ENCODE data around the gene PKD1L1. TPM values are rescaled to one million over a fixed set of nuclear protein-coding genes. Genes with fewer than 3 reads are reported as not detected.

Gene PKD1L1
- total RNA-seq, 2 experiments from 2014 or later: 0.08 TPM

GRCh38 chr7:47787249-47788069, 160.8 kb downstream of the PKD1L1 start:
- POLR2A ChIA-PET: no interaction called here

GRCh38 chr7:47786557-47787248, 161.6 kb downstream of the PKD1L1 start:
- POLR2A ChIA-PET: no interaction called here

More at GRCh38 chr7:47787249-47788069, 160.8 kb downstream of the PKD1L1 start:
- CTCF ChIA-PET: no interaction called here

GRCh38 chr7:47785923-47786556, 162.2 kb downstream of the PKD1L1 start:
- CTCF ChIA-PET: no interaction called here
- POLR2A ChIA-PET: no interaction called here

More at GRCh38 chr7:47786557-47787248, 161.6 kb downstream of the PKD1L1 start:
- CTCF ChIA-PET: no interaction called here

GRCh38 chr7:47783456-47784223, 164.6 kb downstream of the PKD1L1 start:
- POLR2A ChIA-PET: no interaction called here
- CTCF ChIA-PET: interaction anchor here (1.1 kb wide), 1 partner anchor 52 kb away, joined by 3 read pairs; no protein-coding TSS in a partner anchor

- ChIA-PET POLR2A (no interaction called here), CTCF (interaction anchor here (1.1 kb wide), 1 partner anchor 51 kb away, joined by 3 read pairs; no protein-coding TSS in a partner anchor)
These were observed 165.5 kb downstream of the PKD1L1 start for GRCh38 chr7:47782792-47783191.

- ChIA-PET POLR2A (no interaction called here), CTCF (no interaction called here)
These were observed 166.2 kb downstream of the PKD1L1 start for GRCh38 chr7:47782022-47782421.

- POLR2A ChIA-PET: no interaction called here
- CTCF ChIA-PET: no interaction called here
These were observed 167.7 kb downstream of the PKD1L1 start for GRCh38 chr7:47780555-47780954.

GRCh38 chr7:47779341-47779771, 168.9 kb downstream of the PKD1L1 start:
- CTCF ChIA-PET: no interaction called here
- POLR2A ChIA-PET: no interaction called here

- POLR2A ChIA-PET: no interaction called here
These were observed 170.1 kb downstream of the PKD1L1 start for GRCh38 chr7:47778153-47778661.

GRCh38 chr7:47777531-47778152, 170.6 kb downstream of the PKD1L1 start:
- CTCF ChIA-PET: no interaction called here

More at GRCh38 chr7:47778153-47778661, 170.1 kb downstream of the PKD1L1 start:
- CTCF ChIA-PET: no interaction called here

GRCh38 chr7:47776335-47776734, 171.9 kb downstream of the PKD1L1 start:
- POLR2A ChIA-PET: no interaction called here
- CTCF ChIA-PET: interaction anchor here (1.2 kb wide), 1 partner anchor 26 kb away, joined by 3 read pairs; no protein-coding TSS in a partner anchor

More at GRCh38 chr7:47777531-47778152, 170.6 kb downstream of the PKD1L1 start:
- POLR2A ChIA-PET: no interaction called here

- ChIA-PET CTCF (no interaction called here), POLR2A (no interaction called here)
These were observed 173.0 kb downstream of the PKD1L1 start for GRCh38 chr7:47775238-47775637.

GRCh38 chr7:47772492-47772891, 175.8 kb downstream of the PKD1L1 start:
- ChIA-PET CTCF (no interaction called here), POLR2A (no interaction called here)

GRCh38 chr7:47771990-47772360, 176.3 kb downstream of the PKD1L1 start:
- ChIA-PET POLR2A (no interaction called here), CTCF (no interaction called here)

- ChIA-PET CTCF (no interaction called here), POLR2A (no interaction called here)
These were observed 176.8 kb downstream of the PKD1L1 start for GRCh38 chr7:47771336-47771989.

GRCh38 chr7:47766126-47766525, 182.1 kb downstream of the PKD1L1 start:
- ChIA-PET POLR2A (no interaction called here), CTCF (no interaction called here)

- POLR2A ChIA-PET: no interaction called here
- CTCF ChIA-PET: no interaction called here
These were observed 182.8 kb downstream of the PKD1L1 start for GRCh38 chr7:47765373-47765979.

GRCh38 chr7:47764746-47765145, 183.5 kb downstream of the PKD1L1 start:
- POLR2A ChIA-PET: no interaction called here
- CTCF ChIA-PET: no interaction called here

Measured in activated CD8-positive, alpha-beta memory T cell treated with anti-CD3 and anti-CD28 coated beads for 36 hours (primary cell).